Measurements from ENCODE around the gene ZNF492. TPM values are rescaled to one million over a fixed set of nuclear protein-coding genes. Genes with fewer than 3 reads are reported as not detected.

Gene ZNF492
- total RNA-seq, 1 experiment from 2014 or later = 3.0 TPM

DNA sequence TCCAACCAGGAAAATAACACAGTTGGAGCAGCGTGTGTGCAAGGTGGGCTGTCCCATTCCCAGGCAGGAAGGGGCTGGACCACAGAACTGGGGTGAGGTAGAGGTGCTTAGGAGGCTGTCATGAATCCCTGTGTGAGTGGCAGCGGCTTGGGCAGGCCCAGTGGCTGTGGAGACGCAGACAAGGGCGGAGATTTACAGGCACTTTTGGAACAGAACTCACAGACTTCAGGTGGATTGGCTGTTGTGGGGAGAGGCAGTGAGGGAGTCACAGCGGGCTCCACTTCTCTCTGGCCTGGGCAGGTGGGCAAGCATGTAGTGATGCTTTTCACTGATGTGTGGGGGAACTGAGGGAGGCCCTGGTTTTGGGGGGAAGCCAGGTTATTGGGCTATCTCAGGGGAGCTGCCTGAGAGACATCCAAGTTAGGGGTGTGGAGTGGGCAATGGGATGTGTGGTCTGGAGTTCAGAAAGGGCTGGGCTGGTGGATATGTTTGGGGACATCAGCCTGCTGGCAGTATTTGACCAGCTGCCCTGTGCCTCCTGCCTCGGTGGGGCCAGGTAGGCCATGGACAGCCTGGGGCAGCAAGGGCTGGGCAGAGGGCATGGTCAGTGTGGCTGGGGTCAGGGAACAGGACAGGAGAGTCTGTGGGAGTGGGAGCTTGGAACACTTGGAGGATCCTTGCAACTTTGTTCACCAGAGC, 27.0 kb upstream of the ZNF492 start:
- Histone ChIP-seq H3K27me3 (ENCODE audit: low read length) (no peaks in the 10 kb centered on the region), H3K4me2 (ENCODE audit: low read length) (no peak overlapping the region), H3K9me2 (replicated peaks; ENCODE audit: low read length) (no peaks in the 10 kb centered on the region), H2AFZ (ENCODE audit: low read length) (no peak overlapping the region), H3F3A (ENCODE audit: low read length, unreplicated experiment) (no peaks in the 10 kb centered on the region), H3K4me3 (ENCODE audit: low read length) (no peak overlapping the region), H3K9me3 (ENCODE audit: low read length) (peaks cover 7% of the 10 kb centered on the region; the same call in 1 of the 2 replicates), H4K20me1 (ENCODE audit: low read length) (no peaks in the 10 kb centered on the region), H3K79me2 (ENCODE audit: low read length) (no peaks in the 10 kb centered on the region), H3K9ac (ENCODE audit: low read length) (no peak overlapping the region), H3K36me3 (ENCODE audit: low read depth, low read length) (no peaks in the 10 kb centered on the region), H3K27ac (ENCODE audit: low read length) (no peak overlapping the region), H3K4me1 (ENCODE audit: insufficient read depth, low read length) (no peaks in the 10 kb centered on the region)
- BruUV-seq (replicated peaks) = no TSS peak
- DNase-seq (no peak), ATAC-seq (no peak)
- CTCF ChIA-PET = no interaction called here
- TF ChIP-seq EZH2 (IDR thresholded peaks at IDR 0.05; ENCODE audit: low read length, unreplicated experiment) (no peak), EZH2phosphoT487 (IDR thresholded peaks at IDR 0.05; ENCODE audit: borderline replicate concordance, low read length) (no peak)
- TF ChIP-seq, protein P1, sequence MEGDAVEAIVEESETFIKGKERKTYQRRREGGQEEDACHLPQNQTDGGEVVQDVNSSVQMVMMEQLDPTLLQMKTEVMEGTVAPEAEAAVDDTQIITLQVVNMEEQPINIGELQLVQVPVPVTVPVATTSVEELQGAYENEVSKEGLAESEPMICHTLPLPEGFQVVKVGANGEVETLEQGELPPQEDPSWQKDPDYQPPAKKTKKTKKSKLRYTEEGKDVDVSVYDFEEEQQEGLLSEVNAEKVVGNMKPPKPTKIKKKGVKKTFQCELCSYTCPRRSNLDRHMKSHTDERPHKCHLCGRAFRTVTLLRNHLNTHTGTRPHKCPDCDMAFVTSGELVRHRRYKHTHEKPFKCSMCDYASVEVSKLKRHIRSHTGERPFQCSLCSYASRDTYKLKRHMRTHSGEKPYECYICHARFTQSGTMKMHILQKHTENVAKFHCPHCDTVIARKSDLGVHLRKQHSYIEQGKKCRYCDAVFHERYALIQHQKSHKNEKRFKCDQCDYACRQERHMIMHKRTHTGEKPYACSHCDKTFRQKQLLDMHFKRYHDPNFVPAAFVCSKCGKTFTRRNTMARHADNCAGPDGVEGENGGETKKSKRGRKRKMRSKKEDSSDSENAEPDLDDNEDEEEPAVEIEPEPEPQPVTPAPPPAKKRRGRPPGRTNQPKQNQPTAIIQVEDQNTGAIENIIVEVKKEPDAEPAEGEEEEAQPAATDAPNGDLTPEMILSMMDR (conservative IDR thresholded peaks at IDR 0.05; ENCODE audit: low read depth, low read length) = no peak
- POLR2A ChIA-PET (ENCODE audit: unreplicated experiment) = no interaction called here
- intact Hi-C loops (cut with micrococcal nuclease) = no loop called here

DNA sequence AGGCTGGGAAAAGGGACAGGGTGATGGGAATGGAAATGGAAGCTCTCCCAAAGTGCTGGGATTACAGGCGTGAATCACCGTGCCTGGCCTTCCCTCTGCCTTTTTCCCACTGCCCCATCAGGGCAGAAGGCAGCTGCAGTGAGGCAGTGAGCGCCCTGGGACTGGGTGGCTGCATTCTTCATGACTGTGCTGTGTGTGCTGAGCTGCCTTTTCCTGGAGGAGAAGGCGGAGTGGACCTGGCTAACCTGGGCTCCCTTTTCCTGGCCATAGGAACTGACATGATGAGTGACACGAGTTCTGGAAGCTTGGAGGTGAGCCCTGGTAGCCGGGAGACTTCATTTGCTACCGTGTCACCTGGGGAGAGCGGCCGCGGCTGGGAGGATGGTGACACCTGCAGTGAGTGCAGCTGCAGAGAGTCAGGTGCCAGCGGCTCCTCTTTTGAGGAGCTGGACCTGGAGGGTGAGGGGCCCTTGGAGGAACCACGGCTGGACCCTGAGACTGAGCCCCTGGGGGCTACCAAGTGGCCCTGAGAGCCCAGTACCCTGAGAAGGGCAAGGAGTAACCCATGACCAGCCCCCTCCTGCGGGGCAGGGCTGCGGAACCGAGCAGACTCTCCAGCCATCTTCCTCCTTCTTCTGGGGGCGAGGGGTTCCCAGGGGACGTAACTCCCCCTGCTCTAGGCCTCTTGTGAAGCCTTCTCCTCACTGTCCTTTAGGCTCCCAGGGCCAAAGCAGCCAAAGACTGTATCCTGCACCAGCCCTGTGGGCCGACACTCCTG, 26.3 kb upstream of the ZNF492 start:
- DNase-seq (no peak), ATAC-seq (no peak)
- no peak overlapping the region for H3K27ac ChIP-seq (ENCODE audit: low read length)
- no peaks in the 10 kb centered on the region for H3K9me2 ChIP-seq (replicated peaks; ENCODE audit: low read length)
- H3F3A ChIP-seq (ENCODE audit: low read length, unreplicated experiment) = no peaks in the 10 kb centered on the region
- no peak overlapping the region for H3K4me3 ChIP-seq (ENCODE audit: low read length)
- no peaks in the 10 kb centered on the region for H4K20me1 ChIP-seq (ENCODE audit: low read length)
- no peak overlapping the region for H3K9ac ChIP-seq (ENCODE audit: low read length)
- intact Hi-C loops (cut with micrococcal nuclease) = no loop called here
- no TSS peak for BruUV-seq (replicated peaks)
- no peak overlapping the region for H2AFZ ChIP-seq (ENCODE audit: low read length)
- TF ChIP-seq EZH2phosphoT487 (IDR thresholded peaks at IDR 0.05; ENCODE audit: borderline replicate concordance, low read length) = no peak
- POLR2A ChIA-PET (ENCODE audit: unreplicated experiment) = no interaction called here
- H3K4me1 ChIP-seq (ENCODE audit: insufficient read depth, low read length) = no peaks in the 10 kb centered on the region
- no peaks in the 10 kb centered on the region for H3K79me2 ChIP-seq (ENCODE audit: low read length)
- no peaks in the 10 kb centered on the region for H3K36me3 ChIP-seq (ENCODE audit: low read depth, low read length)
- H3K4me2 ChIP-seq (ENCODE audit: low read length) = no peak overlapping the region
- CTCF ChIA-PET = no interaction called here
- no peaks in the 10 kb centered on the region for H3K27me3 ChIP-seq (ENCODE audit: low read length)
- peaks cover 7% of the 10 kb centered on the region; the same call in 1 of the 2 replicates for H3K9me3 ChIP-seq (ENCODE audit: low read length)

DNA sequence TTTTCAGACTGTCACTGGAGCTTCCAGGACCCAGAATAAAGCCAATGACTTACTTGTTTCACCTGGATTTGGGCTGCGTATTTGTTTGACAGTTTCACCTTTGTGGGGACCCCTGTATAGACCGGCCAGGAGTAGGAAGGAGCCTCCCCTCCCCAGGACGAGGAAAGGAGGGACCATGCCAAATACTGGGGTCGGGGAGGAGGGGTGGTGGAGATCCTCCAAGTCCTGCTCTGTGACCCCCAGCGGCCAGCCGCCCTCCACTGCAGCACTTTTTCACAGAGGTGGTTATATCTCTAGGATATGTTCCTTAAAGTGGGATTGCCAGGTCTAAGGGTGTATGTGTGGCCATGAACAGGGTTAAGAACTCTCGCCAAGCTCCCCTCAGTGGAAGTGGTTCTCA, 25.7 kb upstream of the ZNF492 start:
- Histone ChIP-seq H3K4me1 (ENCODE audit: insufficient read depth, low read length) (no peaks in the 10 kb centered on the region), H3K9me3 (ENCODE audit: low read length) (peaks cover 7% of the 10 kb centered on the region; the same call in 1 of the 2 replicates), H3K79me2 (ENCODE audit: low read length) (no peaks in the 10 kb centered on the region), H2AFZ (ENCODE audit: low read length) (no peak overlapping the region), H4K20me1 (ENCODE audit: low read length) (no peaks in the 10 kb centered on the region), H3K4me3 (ENCODE audit: low read length) (no peak overlapping the region), H3K27ac (ENCODE audit: low read length) (no peak overlapping the region), H3K9ac (ENCODE audit: low read length) (no peak overlapping the region), H3F3A (ENCODE audit: low read length, unreplicated experiment) (no peaks in the 10 kb centered on the region), H3K4me2 (ENCODE audit: low read length) (no peak overlapping the region), H3K9me2 (replicated peaks; ENCODE audit: low read length) (no peaks in the 10 kb centered on the region), H3K36me3 (ENCODE audit: low read depth, low read length) (no peaks in the 10 kb centered on the region), H3K27me3 (ENCODE audit: low read length) (no peaks in the 10 kb centered on the region)
- POLR2A ChIA-PET (ENCODE audit: unreplicated experiment) = no interaction called here
- DNase-seq (no peak), ATAC-seq (no peak)
- intact Hi-C loops (cut with micrococcal nuclease) = no loop called here
- TF ChIP-seq EZH2phosphoT487 (IDR thresholded peaks at IDR 0.05; ENCODE audit: borderline replicate concordance, low read length) (no peak), EZH2 (IDR thresholded peaks at IDR 0.05; ENCODE audit: low read length, unreplicated experiment) (no peak)
- TF ChIP-seq, protein P1 (conservative IDR thresholded peaks at IDR 0.05; ENCODE audit: low read depth, low read length) = no peak
- CTCF ChIA-PET = no interaction called here
- BruUV-seq (replicated peaks) = no TSS peak
